Measurements from ENCODE around the gene CHMP1A.
"Not testable (repeated sequence)": the region's sequence is repeated elsewhere in the genome, so short reads cannot be mapped to it uniquely, and the experiment has no call there.

CHMP1A gene

GRCh38 chr16:89658221-89658879 lies 842 bp upstream of the CHMP1A start:
- DNase-seq, result no peak

DNA sequence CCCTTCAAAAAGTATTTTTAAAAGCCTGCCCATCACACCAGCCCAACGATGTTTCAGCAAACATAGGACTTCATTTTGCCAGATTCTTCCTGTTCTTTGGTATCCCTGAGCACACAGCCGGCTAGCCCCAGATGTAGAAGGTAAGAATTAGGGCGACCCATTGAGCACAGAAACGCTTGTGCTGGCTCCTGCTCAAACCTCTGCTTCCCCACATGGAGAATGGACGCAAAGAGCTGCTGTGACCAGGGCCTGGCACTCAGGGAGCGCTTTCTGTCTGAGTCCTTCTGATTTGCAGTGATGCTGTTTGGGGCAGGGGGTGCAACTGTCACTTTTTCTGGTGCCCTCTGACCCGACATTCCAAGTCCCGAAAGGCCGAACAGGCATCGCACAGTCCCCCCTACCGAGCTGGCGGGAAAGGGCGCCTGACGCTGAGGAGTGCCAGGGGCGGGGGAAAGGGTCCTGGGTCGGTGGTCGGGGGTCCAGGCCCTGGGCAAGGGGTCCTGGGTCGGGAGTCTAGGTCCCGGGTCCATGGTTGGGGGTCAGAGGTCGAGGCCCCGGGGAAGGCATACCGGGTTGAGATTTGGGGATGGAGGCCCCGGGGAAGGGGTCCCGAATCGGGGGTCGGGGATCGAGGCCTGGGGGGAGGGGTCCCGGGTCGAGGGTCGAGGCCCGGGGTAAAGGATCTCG lies 930 bp downstream of the CHMP1A start:
- no peak for DNase-seq

DNA sequence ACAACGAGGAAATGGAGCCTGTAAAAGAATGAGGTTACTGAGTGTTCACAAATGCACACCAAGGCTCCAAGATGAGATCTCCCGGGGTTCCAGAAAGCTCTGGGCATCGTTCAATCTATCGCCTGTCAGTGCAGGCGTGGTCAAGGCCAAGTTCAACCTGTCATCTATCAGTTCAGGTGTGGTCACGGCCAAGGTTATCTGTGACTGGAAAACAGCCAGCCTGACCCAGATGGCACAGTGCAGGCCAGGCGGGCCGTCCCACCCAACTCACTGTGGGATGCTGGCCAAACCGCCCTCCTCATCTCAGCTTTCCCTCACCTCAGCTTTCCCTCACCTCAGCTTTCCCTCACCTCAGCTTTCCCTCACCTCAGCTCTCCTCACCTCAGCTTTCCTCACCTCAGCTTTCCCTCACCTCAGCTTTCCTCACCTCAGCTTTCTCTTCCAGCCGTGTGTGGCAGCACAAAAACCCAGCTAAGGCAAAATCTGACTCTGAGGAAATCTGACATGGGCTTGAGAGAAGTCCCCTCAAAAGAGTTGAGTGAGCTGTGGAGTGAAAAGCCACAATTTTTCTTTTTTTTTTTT lies 2.4 kb downstream of the CHMP1A start:
- DNase-seq, result no peak

GRCh38 chr16:89653656-89654295 lies 3.7 kb downstream of the CHMP1A start:
- DNase-seq, result no peak

DNA sequence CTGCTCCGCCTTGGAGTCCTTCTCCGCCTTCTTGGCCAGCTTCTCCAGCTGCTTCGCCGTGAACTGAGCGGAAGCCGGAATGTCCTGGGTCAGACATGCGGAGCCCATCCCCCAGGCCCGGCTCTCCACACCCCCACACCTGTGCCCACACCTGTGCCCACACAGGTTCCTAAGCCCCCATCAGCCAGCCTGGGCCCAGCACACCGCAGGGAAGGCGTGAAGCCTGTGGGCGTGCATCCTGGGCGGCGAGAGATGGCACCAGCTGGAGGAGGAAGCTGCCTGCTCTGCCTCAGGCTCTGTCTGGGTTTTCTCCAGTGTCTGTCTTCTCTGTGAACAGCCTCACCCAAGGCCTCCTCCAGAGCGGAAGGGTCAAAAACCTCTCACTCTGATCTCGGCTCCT lies 5.9 kb downstream of the CHMP1A start:
- no peak for DNase-seq

DNA sequence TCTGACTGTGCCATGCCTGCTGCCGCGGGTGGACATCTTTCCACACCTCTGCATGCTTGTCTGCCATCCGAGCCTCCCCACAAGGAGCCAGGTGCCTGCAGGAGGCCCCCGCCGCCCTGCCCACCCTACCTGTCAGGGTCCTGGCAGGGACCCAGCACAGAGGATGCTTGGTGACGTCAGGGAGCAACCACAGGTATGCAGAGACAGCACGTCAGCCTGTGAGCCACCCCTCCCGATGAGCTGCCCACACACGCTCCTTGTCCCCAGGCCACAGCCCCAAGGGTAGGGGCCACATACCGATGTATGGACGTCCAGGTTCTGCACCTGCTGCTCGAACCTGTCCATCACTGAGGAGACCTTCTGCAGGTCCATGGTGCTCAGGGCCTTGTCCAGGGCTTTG lies 10.6 kb downstream of the CHMP1A start:
- no peak for DNase-seq

DNA sequence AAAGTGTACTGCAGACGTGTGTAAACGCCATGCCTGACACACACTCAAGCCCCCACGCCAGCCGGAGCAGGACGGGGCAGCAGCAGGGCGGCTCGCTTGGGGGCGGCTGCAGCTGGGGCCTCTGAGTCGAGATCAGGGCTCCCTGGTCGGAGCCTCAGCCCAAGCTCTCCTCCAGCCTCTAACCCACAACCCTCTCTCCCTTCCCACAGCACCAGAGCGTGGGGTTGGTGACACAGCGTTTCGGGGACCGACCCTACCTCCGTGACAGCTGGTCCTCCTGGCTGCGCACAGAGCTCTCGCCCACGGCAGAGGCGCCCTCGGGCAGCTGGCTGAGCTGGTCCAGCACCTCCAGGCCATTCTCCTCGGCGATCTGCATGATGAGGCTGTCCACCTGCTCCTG lies 11.2 kb downstream of the CHMP1A start:
- no peak for DNase-seq

DNA sequence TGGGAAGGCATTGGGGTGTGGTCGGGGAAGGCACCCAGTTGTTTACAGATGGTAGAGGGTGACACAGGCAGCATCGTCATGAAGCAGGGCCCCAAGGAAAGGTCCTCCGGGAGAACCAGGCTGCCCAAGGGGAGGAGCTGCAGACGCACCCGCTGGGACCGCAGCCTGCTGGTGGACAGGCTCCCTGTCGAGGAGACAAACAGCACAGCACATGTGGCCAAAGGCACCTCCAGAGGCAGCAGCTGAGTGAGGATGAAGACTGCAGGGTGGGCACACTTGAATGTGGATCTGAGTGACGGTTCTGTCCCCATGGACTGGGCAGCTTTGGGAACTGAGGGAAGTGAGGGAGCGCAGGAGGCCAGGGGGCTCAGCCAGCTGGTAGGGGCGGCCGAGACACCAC lies 12.4 kb downstream of the CHMP1A start:
- no peak for DNase-seq

DNA sequence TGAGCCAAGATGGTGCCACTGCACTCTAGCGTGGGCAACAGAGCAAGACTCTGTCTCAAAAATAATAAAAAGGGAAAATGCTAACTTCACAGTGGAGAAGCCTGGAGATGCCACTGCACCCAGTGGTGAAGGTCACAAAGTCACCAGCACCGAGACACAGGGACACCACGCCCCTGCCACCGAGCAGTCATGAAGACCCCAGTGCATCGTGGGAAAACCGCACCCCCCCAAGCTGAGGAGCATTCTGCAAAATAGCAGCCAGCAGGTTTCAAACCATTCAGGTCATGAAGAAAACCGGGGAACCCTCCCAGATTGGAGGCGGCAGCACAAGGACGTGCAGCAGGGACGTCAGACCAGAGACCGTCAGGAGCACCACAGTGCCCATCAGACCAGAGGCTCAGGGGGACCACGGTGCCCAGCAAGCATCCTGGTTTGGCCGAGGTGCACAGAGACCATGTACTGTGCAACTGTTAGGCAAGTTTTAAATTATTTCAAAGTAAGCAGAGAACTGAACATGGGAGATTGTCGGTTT lies 13.7 kb downstream of the CHMP1A start:
- DNase-seq, result no peak

DNA sequence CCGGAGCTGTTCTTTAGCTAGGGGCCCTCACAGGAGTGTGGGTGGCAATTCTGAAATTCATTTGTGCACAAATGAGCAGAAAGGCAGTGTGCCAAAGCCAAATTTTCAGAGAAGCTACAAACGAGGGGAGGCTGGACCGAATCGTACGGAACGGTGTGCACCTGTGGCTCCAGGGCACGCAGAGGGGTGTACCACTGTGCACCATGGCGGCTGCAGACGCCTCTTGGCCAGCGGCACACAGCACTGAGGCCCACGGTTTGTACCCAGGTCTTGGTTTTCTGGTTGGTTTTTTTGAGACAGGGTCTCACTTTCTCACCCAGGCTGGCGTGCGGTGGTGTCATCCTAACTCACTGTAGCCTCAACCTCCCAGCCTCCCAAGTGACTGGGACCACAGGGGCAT lies 14.9 kb downstream of the CHMP1A start:
- no peak for DNase-seq

DNA sequence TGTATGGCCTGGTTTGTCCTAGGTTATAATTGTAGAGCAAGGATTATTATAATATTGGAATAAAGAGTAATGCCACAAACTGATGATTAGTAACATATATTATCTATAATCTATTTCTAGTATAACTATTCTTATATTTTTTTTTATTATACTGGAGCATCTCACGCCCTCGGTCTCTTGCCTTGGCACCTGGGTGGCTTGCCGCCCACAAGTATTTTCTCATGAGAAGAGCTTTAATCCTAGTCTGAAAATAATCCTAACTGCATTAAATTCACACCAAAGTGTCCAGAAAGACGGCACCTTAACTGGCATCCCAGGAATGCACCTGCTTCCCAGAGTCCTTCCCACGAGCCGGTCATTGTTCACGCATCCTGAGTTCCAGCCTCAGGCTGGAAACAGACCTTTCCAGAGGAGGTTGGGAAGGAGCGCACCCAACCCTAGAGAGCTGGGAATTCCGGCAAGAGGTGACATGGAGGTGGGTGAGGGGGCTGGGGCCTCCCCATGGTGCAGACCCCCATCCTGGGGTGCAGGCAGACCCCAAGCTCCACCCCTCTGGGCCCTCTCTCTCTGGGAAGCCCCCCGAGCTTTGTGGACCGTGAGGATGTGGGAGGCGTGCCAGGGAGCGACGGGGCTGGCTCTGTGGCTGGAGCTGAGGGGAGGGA lies 15.9 kb downstream of the CHMP1A start:
- DNase-seq, result no peak

- DNase-seq, result no peak
Observed at GRCh38 chr16:89639385-89639784, 18.1 kb downstream of the CHMP1A start.

DNA sequence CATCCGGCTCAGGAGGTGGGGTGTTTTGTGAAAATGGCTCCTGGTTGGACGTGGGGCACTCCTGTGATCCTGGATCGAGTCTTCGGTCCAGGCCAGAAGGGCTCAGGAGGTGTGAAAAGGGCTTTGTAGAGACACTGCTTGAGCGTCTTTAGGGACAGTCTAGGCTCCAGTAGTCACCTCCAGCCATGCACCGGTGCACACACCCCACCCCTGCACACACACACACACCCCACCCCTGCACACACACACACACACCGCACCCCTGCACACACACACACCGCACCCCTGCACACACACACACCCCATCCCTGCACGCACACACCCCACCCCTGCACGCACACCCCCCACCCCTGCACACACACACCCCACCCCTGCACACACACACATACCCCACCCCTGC lies 19.1 kb downstream of the CHMP1A start:
- DNase-seq, result no peak

DNA sequence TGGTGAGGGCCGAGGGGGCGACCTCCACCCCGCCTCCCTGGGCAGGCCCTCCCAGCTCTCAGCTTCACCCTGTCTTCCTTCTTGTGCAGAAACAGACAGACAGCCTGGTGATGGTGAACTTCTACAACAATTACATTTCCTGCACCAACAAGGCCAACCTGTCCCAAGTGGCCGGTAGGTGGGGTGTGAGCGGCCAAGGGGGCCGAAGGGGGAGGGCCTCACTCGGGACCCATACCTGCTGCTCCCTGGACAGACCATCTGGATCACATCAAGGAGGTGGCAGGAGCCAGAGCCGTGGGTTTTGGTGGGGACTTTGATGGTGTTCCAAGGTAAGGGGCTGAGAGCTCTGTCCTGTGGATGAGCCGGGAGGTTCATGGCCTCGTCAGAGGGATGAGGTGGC lies 20.1 kb downstream of the CHMP1A start:
- DNase-seq, result no peak

DNA sequence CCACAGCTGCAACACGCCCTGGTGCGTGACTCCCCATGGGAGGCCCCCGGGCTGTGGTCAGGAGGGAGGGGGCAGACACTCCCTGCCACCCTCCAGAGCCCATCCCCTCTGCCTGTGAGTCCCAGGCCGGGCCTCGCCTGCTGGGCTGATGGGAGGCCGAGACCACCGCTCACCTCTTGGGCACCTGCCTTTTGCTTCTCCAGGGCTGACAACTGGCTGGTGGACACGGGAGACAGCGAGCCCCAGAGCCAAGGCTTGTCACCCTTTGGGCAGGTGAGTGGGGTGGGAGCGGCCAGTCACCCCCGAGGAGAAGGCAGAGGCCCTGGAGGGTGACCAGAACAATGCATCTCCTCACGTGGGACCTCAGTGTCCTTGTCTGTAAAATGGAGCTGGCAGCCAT lies 20.8 kb downstream of the CHMP1A start:
- DNase-seq, result no peak

- DNase-seq, result not testable (repeated sequence)
Observed at GRCh38 chr16:89634463-89635385, 22.8 kb downstream of the CHMP1A start.

GRCh38 chr16:89633064-89633631 lies 24.4 kb downstream of the CHMP1A start:
- no peak for DNase-seq

GRCh38 chr16:89629827-89630610 lies 27.5 kb downstream of the CHMP1A start:
- no peak for DNase-seq

DNA sequence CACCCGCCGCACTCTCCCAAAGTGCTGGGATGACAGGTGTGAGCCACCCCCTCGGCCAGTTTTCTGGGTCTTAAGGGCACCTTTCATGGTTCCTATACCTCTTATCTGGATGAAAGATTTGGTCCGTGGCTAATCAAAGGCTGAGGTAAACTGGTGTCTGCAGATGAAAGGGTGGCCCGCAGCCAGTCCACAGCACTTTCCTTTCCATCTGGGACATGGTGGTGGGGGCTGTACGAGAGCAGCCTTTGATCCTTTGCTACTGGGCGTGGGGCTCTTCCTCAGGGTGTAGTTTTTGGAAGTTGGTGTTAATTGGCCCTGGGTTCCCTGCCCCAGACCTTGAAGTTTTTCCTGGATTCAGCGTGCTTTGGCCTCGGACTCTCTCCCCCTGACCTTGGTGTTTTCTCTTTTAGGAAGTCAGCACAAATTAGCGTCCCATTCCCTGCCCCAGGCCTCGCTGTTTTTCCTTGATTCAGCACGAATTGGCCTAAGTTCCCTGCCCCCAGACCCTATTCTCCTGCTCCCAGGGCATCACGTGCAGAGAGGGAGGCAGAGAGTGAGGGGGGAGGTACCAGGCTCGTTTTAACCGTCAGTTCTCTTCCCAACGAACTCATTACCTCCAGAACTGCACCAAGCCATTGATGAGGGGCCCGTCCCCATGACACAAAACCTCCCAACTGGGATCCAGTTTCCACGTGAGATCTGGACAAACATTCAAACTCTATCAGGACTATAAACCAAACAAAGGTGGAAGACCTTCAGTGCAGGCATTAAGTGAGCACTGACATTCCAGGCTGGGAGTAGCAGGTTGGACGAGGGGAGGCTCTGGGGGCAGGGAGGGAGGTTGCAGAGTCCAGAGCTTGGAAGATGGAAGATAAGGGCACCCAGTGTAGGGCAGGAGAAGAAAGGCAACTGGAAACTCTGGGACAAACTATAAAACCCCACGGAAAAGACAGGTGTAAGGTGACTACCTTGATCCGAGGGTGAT lies 32.4 kb downstream of the CHMP1A start:
- DNase-seq, result no peak
